ENCODE measurements around the gene TAS2R4. TPM values are rescaled to one million over a fixed set of nuclear protein-coding genes. Genes with fewer than 3 reads are reported as not detected.

TAS2R4 gene
- polyA plus RNA-seq, 1 of the 3 experiments (the other 2 are of a cell fraction), result 0.18 TPM

GRCh38 chr7:141785706-141786552 lies 9.5 kb downstream of the TAS2R4 start:
- CTCF ChIA-PET, result interaction anchor here (0.6 to 2.7 kb wide), 56 partner anchors 9 to 383 kb away, joined by 3 to 61 read pairs (median 4); partner anchors contain the start of genes OR9A4, SSBP1, TAS2R4 and WEE2
- no peaks in the 10 kb centered on the region for H3K79me2 ChIP-seq (ENCODE audit: insufficient read depth)
- WGBS (ENCODE audit: low lambda C conversion rate), result 70% methylated on average over 13 of the region's 13 CpGs
- no peaks in the 10 kb centered on the region for H3F3A ChIP-seq (replicated peaks; ENCODE audit: insufficient read depth)
- no peak overlapping the region for H3K27ac ChIP-seq (ENCODE audit: low read depth in 2 of 2, low read length in 1 of 2)
- DNase-seq, result peak; percentile 63
- POLR2A ChIA-PET, result interaction anchor here (0.7 to 1.6 kb wide), 2 partner anchors 48 to 131 kb away, joined by 3 to 4 read pairs; partner anchors contain the start of gene SSBP1
- no peak overlapping the region for H2AFZ ChIP-seq (ENCODE audit: low read depth)
- no peak overlapping the region; a peak in 1 of 4 replicates for H3K4me3 ChIP-seq (ENCODE audit: low read depth in 2 of 2, low read length in 1 of 2)
- H3K27me3 ChIP-seq (ENCODE audit: insufficient read depth), result no peaks in the 10 kb centered on the region
- no peaks in the 10 kb centered on the region for H3K9me3 ChIP-seq
- no peaks in the 10 kb centered on the region for H3K4me1 ChIP-seq (ENCODE audit: control insufficient read depth in 1 of 2, insufficient read depth in 2 of 2, low read depth in 1 of 2, low read length in 1 of 2)
- no peak overlapping the region for H3K9ac ChIP-seq
- no peaks in the 10 kb centered on the region for H3K9me2 ChIP-seq
- no peak overlapping the region for H3K4me2 ChIP-seq
- no peaks in the 10 kb centered on the region for H4K20me1 ChIP-seq (ENCODE audit: insufficient read depth)
- TF ChIP-seq USF2 (IDR thresholded peaks at IDR 0.05; ENCODE audit: borderline replicate concordance, low read depth, low read length), result no peak
- peak; percentile 64 for TF ChIP-seq SMC3 (IDR thresholded peaks at IDR 0.05; ENCODE audit: low read depth, low read length)
- TF ChIP-seq RAD21 (IDR thresholded peaks at IDR 0.05; ENCODE audit: low read length), result peak; percentile 80
- TF ChIP-seq NRF1 (IDR thresholded peaks at IDR 0.05; ENCODE audit: low read depth, low read length), result no peak
- peak; percentile 98 for TF ChIP-seq CTCF (IDR thresholded peaks at IDR 0.05)
- peaks cover 0 to 7% of the 10 kb centered on the region in 2 experiments for H3K36me3 ChIP-seq (replicated peaks in 1 of 2; ENCODE audit: control insufficient read depth in 1 of 2, insufficient read depth in 2 of 2, low read length in 1 of 2)

- no peak for DNase-seq
- Histone ChIP-seq H3K79me2 (ENCODE audit: insufficient read depth) (no peaks in the 10 kb centered on the region), H3K27me3 (ENCODE audit: insufficient read depth) (no peaks in the 10 kb centered on the region), H3F3A (replicated peaks; ENCODE audit: insufficient read depth) (no peaks in the 10 kb centered on the region), H3K4me3 (ENCODE audit: low read depth in 2 of 2, low read length in 1 of 2) (no peak overlapping the region), H2AFZ (ENCODE audit: low read depth) (no peak overlapping the region), H3K9me2 (no peaks in the 10 kb centered on the region), H3K9me3 (no peaks in the 10 kb centered on the region), H3K27ac (ENCODE audit: low read depth in 2 of 2, low read length in 1 of 2) (no peak overlapping the region), H3K4me1 (ENCODE audit: control insufficient read depth in 1 of 2, insufficient read depth in 2 of 2, low read depth in 1 of 2, low read length in 1 of 2) (no peaks in the 10 kb centered on the region), H3K9ac (no peak overlapping the region), H3K4me2 (no peak overlapping the region), H4K20me1 (ENCODE audit: insufficient read depth) (no peaks in the 10 kb centered on the region), H3K36me3 (replicated peaks in 1 of 2; ENCODE audit: control insufficient read depth in 1 of 2, insufficient read depth in 2 of 2, low read length in 1 of 2) (peaks cover 0 to 7% of the 10 kb centered on the region in 2 experiments)
- CTCF ChIA-PET, result interaction anchor here (0.8 to 2.1 kb wide), 5 partner anchors 10 to 716 kb away, joined by 3 to 14 read pairs (median 3); partner anchors contain the start of gene SSBP1
- TF ChIP-seq TEAD4 (IDR thresholded peaks at IDR 0.05; ENCODE audit: borderline replicate concordance, insufficient read depth), result no peak
- no peak for TF ChIP-seq CTCF (IDR thresholded peaks at IDR 0.05)
- no peak for TF ChIP-seq CHD2 (IDR thresholded peaks at IDR 0.05; ENCODE audit: low read length, partially characterized antibody)
- POLR2A ChIA-PET, result no interaction called here
- WGBS (ENCODE audit: low lambda C conversion rate), result 74% methylated on average over 2 of the region's 2 CpGs
These were observed 11.8 kb downstream of the TAS2R4 start for GRCh38 chr7:141788296-141788695.
